GM12892 (cell line): ENCODE results near the gene ECT2L.

Experiments used
- POLR2A ChIP-seq: IDR thresholded peaks from 2 replicates; pipeline ENCODE4 v1.6.1; 2011; ENCODE audit warnings: low read depth, low read length, control low read depth
- POLR2AphosphoS5 ChIP-seq: IDR thresholded peaks from 2 replicates; pipeline ENCODE4 v1.6.1; 2011; ENCODE audit warnings: low read depth, low read length, control low read depth
- TAF1 ChIP-seq: IDR thresholded peaks from 2 replicates; pipeline ENCODE4 v1.6.1; 2011; ENCODE audit warnings: low read depth, mild to moderate bottlenecking, control low read depth, low read length, borderline replicate concordance

GRCh38 chr6:138920906-138921305 is 125.0 kb downstream of the ECT2L start:
- TF ChIP-seq POLR2A (no peak), POLR2AphosphoS5 (no peak), TAF1 (no peak)
